Gastroesophageal sphincter (tissue), 3 donors: ENCODE results near the gene SDR42E1.

Source experiments
- POLR2A ChIP-seq, 2 donors: fragments of 450-650 bp; IDR thresholded peaks; one replicate each; pipeline ENCODE4 v1.6.1; 2017; ENCODE audit warnings: antibody characterized with exemption in 2 of 2, mild to moderate bottlenecking in 2 of 2, moderate library complexity in 1 of 2
- POLR2AphosphoS5 ChIP-seq: sonication (generic); formaldehyde crosslinking; IDR thresholded peaks from one replicate; pipeline ENCODE4 v1.6.1; 2017; ENCODE audit warnings: antibody characterized with exemption
- TF ChIP-seq, protein P1 (sequence below), 4 experiments: fragments of 200-600 bp in 2 of 4; fragments of 450-650 bp in 2 of 4; sonication (generic) in 1 of 4; IDR thresholded peaks; one replicate each; pipeline ENCODE4 v1.5.1; 2017 to 2019; ENCODE audit warnings: antibody characterized with exemption in 4 of 4, mild to moderate bottlenecking in 2 of 4, moderate library complexity in 2 of 4

DNA sequence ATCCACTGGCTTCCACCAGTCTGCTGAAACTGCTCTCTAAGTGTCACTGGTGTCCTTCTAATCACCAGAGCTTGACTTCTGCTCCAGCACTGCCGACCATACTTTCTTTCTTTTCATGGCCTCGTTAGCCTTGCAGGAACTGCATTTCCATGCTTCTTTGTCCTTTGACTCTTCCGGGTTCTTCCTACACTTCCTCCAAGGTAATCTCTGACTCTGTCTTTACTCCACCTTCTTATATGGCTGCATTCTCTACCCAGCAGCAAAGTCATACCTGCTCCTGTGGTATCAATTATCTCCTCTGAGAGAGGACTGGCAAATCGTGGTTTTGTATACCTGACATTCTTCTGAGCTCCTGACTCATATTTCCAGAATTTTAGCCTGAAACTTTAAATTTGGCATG, 30.3 kb upstream of the SDR42E1 start:
- TF ChIP-seq, protein P1, sequence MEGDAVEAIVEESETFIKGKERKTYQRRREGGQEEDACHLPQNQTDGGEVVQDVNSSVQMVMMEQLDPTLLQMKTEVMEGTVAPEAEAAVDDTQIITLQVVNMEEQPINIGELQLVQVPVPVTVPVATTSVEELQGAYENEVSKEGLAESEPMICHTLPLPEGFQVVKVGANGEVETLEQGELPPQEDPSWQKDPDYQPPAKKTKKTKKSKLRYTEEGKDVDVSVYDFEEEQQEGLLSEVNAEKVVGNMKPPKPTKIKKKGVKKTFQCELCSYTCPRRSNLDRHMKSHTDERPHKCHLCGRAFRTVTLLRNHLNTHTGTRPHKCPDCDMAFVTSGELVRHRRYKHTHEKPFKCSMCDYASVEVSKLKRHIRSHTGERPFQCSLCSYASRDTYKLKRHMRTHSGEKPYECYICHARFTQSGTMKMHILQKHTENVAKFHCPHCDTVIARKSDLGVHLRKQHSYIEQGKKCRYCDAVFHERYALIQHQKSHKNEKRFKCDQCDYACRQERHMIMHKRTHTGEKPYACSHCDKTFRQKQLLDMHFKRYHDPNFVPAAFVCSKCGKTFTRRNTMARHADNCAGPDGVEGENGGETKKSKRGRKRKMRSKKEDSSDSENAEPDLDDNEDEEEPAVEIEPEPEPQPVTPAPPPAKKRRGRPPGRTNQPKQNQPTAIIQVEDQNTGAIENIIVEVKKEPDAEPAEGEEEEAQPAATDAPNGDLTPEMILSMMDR (IDR thresholded peaks at IDR 0.05): no peak
- no peak for TF ChIP-seq POLR2A (IDR thresholded peaks at IDR 0.05)
- TF ChIP-seq POLR2AphosphoS5: no peak
